PC-3 (cell line): Measurements from ENCODE around the gene RBMS3. TPM values are rescaled to one million over a fixed set of nuclear protein-coding genes. Genes with fewer than 3 reads are reported as not detected.

Experiments
- ATAC-seq: fragments of 200-7000 bp; cut with Tn5 transposase; 2 replicates; pipeline ENCODE4 v1.9.1; 2020; ENCODE audit warnings: mild to moderate bottlenecking, moderate library complexity
- BruUV-seq: library from RNA; stranded (reverse); fragments of 400-500 nt; replicated peaks from 2 replicates; lab custom pipeline; 2021; lab: Mats Ljungman, UMichigan
- CTCF ChIA-PET: fragments of 300-600 bp; sonication (Branson Sonifier 250); formaldehyde crosslinking; loops from one replicate; lab custom pipeline; 2022; ENCODE audit warnings: antibody characterized with exemption; lab: Charles Lee
- POLR2A ChIA-PET: fragments of 300-600 bp; sonication (Branson Sonifier 250); formaldehyde crosslinking; loops from one replicate; lab custom pipeline; 2022; ENCODE audit warnings: antibody characterized with exemption; ENCODE audit not compliant: unreplicated experiment; lab: Charles Lee
- DNase-seq: peaks from one replicate; pipeline ENCODE4 v3.0.0-alpha.2; 2015
- H2AFZ ChIP-seq: fragments of 300-600 bp; sonication (generic); 2 replicates; pipeline ENCODE4 v1.6.0; 2016; ENCODE audit warnings: antibody characterized with exemption, low read length
- H3F3A ChIP-seq: fragments of 300-600 bp; sonication (generic); one replicate; pipeline ENCODE4 v1.6.0; 2017; ENCODE audit warnings: antibody characterized with exemption, low read length, control low read depth, mild to moderate bottlenecking; ENCODE audit not compliant: unreplicated experiment
- H3K27ac ChIP-seq: fragments of 300-600 bp; sonication (generic); 2 replicates; pipeline ENCODE4 v1.5.1; 2016; ENCODE audit warnings: mild to moderate bottlenecking, low read length
- H3K27me3 ChIP-seq: fragments of 300-600 bp; sonication (generic); 2 replicates; pipeline ENCODE4 v1.6.1; 2016; ENCODE audit warnings: low read length, mixed read lengths
- H3K36me3 ChIP-seq: fragments of 300-600 bp; sonication (generic); 2 replicates; pipeline ENCODE4 v1.6.1; 2016; ENCODE audit warnings: low read depth, mixed run types, low read length, mixed read lengths
- H3K4me1 ChIP-seq: fragments of 300-600 bp; sonication (generic); 2 replicates; pipeline ENCODE4 v1.5.1; 2016; ENCODE audit warnings: low read length; ENCODE audit not compliant: insufficient read depth
- H3K4me2 ChIP-seq: fragments of 300-600 bp; sonication (generic); 2 replicates; pipeline ENCODE4 v1.6.0; 2016; ENCODE audit warnings: low read length
- H3K4me3 ChIP-seq: fragments of 300-600 bp; sonication (generic); 2 replicates; pipeline ENCODE4 v1.5.1; 2016; ENCODE audit warnings: mild to moderate bottlenecking, low read length, mixed read lengths
- H3K79me2 ChIP-seq: fragments of 300-600 bp; sonication (generic); 2 replicates; pipeline ENCODE4 v1.6.1; 2017; ENCODE audit warnings: low read length, mixed read lengths
- H3K9ac ChIP-seq: fragments of 300-600 bp; sonication (generic); 2 replicates; pipeline ENCODE4 v1.6.0; 2016; ENCODE audit warnings: mild to moderate bottlenecking, low read length
- H3K9me2 ChIP-seq: fragments of 300-600 bp; sonication (generic); replicated peaks from 2 replicates; pipeline ENCODE4 v1.6.1; 2016; ENCODE audit warnings: mixed run types, low read length, mixed read lengths
- H3K9me3 ChIP-seq: fragments of 300-600 bp; sonication (generic); 2 replicates; pipeline ENCODE4 v1.6.1; 2016; ENCODE audit warnings: low read length, mixed read lengths
- H4K20me1 ChIP-seq: fragments of 300-600 bp; sonication (generic); 2 replicates; pipeline ENCODE4 v1.6.1; 2016; ENCODE audit warnings: low read length, mixed read lengths
- EZH2 ChIP-seq: fragments of 300-600 bp; sonication (generic); IDR thresholded peaks from one replicate; pipeline ENCODE4 v1.6.1; 2017; ENCODE audit warnings: antibody characterized with exemption, mild to moderate bottlenecking, low read length; ENCODE audit not compliant: unreplicated experiment
- EZH2phosphoT487 ChIP-seq: fragments of 300-600 bp; sonication (generic); IDR thresholded peaks from 2 replicates; pipeline ENCODE4 v1.6.1; 2018; ENCODE audit warnings: mild to moderate bottlenecking, antibody characterized with exemption, low read length, borderline replicate concordance
- intact Hi-C: fragments of 100-400 bp; cut with micrococcal nuclease; formaldehyde crosslinking; loops from 2 replicates; pipeline ENCODE4 v1.9.0; 2023
- total RNA-seq: library from RNA; depleted of rRNA; stranded (reverse); fragments of >200 nt; gene quantifications from 2 replicates; pipeline ENCODE4 v1.2.3, GENCODE V29; 2014
- TF ChIP-seq, protein P1 (sequence below): fragments of 300-600 bp; sonication (generic); conservative IDR thresholded peaks from 2 replicates; pipeline ENCODE4 v1.5.1; 2017; ENCODE audit warnings: antibody characterized with exemption, low read depth, mild to moderate bottlenecking, low read length

The RBMS3 gene
- total RNA-seq, 1 experiment from 2014 or later = 5.4 TPM

GRCh38 chr3:29696311-29696710, 415.4 kb downstream of the RBMS3 start:
- no peak overlapping the region for H3K4me3 ChIP-seq
- H2AFZ ChIP-seq = peak overlapping the region; percentile 46; the same call in 1 of the 2 replicates
- no peak overlapping the region for H3K4me2 ChIP-seq
- no peaks in the 10 kb centered on the region for H3K9me2 ChIP-seq
- DNase-seq (no peak), ATAC-seq (no peak)
- no peaks in the 10 kb centered on the region for H3K36me3 ChIP-seq
- peaks cover 38% of the 10 kb centered on the region for H3K4me1 ChIP-seq
- H3K27ac ChIP-seq = 0 out of 2 replicates have a peak overlapping the region, but pooled peaks have one; percentile 53
- no peaks in the 10 kb centered on the region for H3K27me3 ChIP-seq
- H3K9ac ChIP-seq = no peak overlapping the region
- H4K20me1 ChIP-seq = no peaks in the 10 kb centered on the region
- BruUV-seq = no TSS peak
- no peaks in the 10 kb centered on the region for H3K79me2 ChIP-seq
- no peaks in the 10 kb centered on the region for H3K9me3 ChIP-seq
- H3F3A ChIP-seq = no peaks in the 10 kb centered on the region
- TF ChIP-seq EZH2 (no peak), EZH2phosphoT487 (no peak)
- TF ChIP-seq, protein P1, sequence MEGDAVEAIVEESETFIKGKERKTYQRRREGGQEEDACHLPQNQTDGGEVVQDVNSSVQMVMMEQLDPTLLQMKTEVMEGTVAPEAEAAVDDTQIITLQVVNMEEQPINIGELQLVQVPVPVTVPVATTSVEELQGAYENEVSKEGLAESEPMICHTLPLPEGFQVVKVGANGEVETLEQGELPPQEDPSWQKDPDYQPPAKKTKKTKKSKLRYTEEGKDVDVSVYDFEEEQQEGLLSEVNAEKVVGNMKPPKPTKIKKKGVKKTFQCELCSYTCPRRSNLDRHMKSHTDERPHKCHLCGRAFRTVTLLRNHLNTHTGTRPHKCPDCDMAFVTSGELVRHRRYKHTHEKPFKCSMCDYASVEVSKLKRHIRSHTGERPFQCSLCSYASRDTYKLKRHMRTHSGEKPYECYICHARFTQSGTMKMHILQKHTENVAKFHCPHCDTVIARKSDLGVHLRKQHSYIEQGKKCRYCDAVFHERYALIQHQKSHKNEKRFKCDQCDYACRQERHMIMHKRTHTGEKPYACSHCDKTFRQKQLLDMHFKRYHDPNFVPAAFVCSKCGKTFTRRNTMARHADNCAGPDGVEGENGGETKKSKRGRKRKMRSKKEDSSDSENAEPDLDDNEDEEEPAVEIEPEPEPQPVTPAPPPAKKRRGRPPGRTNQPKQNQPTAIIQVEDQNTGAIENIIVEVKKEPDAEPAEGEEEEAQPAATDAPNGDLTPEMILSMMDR = no peak
- POLR2A ChIA-PET = no interaction called here
- intact Hi-C loops = no loop called here
- CTCF ChIA-PET = no interaction called here

DNA sequence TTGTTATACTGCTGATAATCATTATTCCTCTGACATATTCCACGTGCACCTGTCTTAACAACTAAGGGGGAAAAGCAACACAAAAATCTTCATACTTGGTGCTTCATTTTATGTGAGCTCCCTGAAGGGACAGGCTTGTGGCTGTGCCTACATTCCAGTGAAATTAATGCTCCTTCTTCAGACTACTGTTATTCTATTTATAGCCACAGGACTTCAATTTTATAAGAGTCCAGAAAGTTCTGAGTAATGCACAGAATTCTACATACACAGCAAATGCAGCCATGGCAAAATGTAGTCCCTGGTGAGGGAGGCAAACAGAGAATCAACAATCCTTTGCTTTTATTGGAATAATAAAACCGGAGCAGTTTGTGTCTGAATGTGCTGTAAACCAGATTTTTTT, 417.1 kb downstream of the RBMS3 start:
- Histone ChIP-seq H3K4me2 (no peak overlapping the region), H3K27me3 (no peaks in the 10 kb centered on the region), H3K9me2 (no peaks in the 10 kb centered on the region), H3K4me3 (no peak overlapping the region), H3K27ac (no peak overlapping the region), H4K20me1 (no peaks in the 10 kb centered on the region), H3K79me2 (no peaks in the 10 kb centered on the region), H3K4me1 (peaks cover 36% of the 10 kb centered on the region), H3K9me3 (no peaks in the 10 kb centered on the region), H3K36me3 (no peaks in the 10 kb centered on the region), H2AFZ (no peak overlapping the region), H3F3A (no peaks in the 10 kb centered on the region), H3K9ac (no peak overlapping the region)
- ATAC-seq (peak; percentile 22), DNase-seq (peak; percentile 21)
- no TSS peak for BruUV-seq
- ChIA-PET CTCF (no interaction called here), POLR2A (no interaction called here)
- intact Hi-C loops = no loop called here
- TF ChIP-seq EZH2 = no peak
- no peak for TF ChIP-seq EZH2phosphoT487
- TF ChIP-seq, protein P1 = no peak

- Histone ChIP-seq H3K9me2 (no peaks in the 10 kb centered on the region), H3K36me3 (no peaks in the 10 kb centered on the region), H3K79me2 (no peaks in the 10 kb centered on the region), H2AFZ (no peak overlapping the region), H3K4me3 (no peak overlapping the region), H3K9me3 (no peaks in the 10 kb centered on the region), H3K9ac (no peak overlapping the region), H3K4me1 (peaks cover 14% of the 10 kb centered on the region), H3F3A (no peaks in the 10 kb centered on the region), H4K20me1 (no peaks in the 10 kb centered on the region), H3K4me2 (no peak overlapping the region), H3K27me3 (no peaks in the 10 kb centered on the region), H3K27ac (no peak overlapping the region)
- ChIA-PET CTCF (no interaction called here), POLR2A (no interaction called here)
- TF ChIP-seq, protein P1 = no peak
- TF ChIP-seq EZH2 = no peak
- no peak for TF ChIP-seq EZH2phosphoT487
- BruUV-seq = no TSS peak
- DNase-seq (no peak), ATAC-seq (no peak)
- intact Hi-C loops = no loop called here
These were observed 419.4 kb downstream of the RBMS3 start for GRCh38 chr3:29700256-29700655.
